ENCODE measurements around the gene ARHGAP45. TPM values are rescaled to one million over a fixed set of nuclear protein-coding genes. Genes with fewer than 3 reads are reported as not detected.
A peak's percentile ranks its signal among the peaks of the same experiment; 100 is the strongest.

Gene ARHGAP45
- total and polyA plus RNA-seq, 5 donors: 5.9 to 10.4 (median 8.5) TPM

DNA sequence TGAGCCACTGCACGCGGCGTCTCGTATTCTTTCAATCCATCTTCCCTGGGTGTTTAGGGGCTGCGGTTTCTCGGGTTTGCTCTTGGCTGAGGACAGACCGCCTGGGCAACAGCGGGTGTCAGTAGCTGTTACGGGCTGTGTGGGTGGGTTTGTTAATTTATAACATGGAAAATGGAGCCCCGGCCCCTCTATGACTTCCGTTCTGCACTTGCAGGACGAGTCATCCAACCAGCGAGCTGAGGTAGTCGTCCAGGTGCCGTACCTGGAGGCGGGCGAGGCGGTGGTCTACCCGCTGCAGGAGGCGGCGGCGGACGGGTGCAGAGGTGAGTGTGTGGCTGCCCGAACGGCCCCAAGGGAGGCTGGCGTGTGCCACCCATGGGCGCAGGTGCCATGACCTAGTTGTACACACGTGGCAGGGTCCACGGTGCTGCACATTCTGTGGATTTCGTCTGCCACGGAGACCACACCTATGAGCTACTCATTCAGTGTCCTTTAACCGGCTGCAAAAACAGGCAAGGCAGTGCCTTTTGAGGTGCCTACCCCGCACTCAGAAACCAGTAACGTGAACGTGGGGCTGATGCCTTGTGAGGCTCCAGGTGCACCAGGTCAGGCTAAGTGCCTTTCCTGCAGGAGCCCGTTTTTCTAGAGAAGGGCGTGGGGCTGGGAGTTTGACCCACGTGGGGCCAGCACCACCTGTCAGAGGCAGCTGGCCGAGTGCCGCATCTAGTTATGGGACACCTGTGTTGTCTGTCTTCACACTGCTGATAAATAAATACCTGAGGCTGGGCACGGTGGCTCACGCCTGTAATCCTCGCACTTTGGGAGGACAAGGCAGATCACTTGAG lies 17.3 kb downstream of the ARHGAP45 start:
- no peak overlapping the region for H3K4me3 ChIP-seq (ENCODE audit: low read length)
- no peak for ATAC-seq
- no peak for DNase-seq
- no peak overlapping the region for H3K27ac ChIP-seq (ENCODE audit: low read length)
- H3K9me3 ChIP-seq (ENCODE audit: control insufficient read depth, low read length): no peaks in the 10 kb centered on the region
- intact Hi-C loops (cut with DNase I): no loop called here
- WGBS: 88% methylated on average over 43 of the region's 43 CpGs
- no peaks in the 10 kb centered on the region for H3K27me3 ChIP-seq (ENCODE audit: control insufficient read depth, insufficient read depth)
- H3K4me1 ChIP-seq (ENCODE audit: control insufficient read depth, insufficient read depth, low read length): no peaks in the 10 kb centered on the region

DNA sequence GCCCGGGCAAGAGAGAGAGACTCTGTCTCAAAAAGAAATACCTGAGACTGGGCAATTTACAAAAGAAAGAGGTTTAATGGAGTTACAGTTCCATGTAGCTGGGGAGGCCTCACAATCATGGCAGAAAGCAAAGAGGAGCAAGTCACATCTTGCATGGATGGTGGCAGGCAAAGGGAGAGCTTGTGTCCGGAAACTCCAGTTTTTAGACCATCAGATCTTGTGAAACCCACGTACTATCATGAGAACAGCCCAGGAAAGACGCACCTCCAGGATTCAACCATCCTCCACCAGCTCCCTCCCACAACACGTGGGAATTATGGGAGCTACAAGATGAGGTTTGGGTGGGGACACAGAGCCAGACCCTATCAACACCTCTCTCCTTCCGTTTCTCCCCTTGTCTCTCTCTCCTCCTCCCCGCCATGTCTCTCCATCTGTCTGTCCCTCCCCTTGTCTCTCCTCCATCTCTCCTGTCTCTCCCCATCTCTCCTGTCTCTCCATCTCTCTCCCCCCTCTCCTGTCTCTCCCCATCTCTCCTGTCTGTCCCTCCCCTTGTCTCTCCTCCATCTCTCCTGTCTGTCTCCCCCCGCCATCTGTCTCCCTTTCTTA lies 18.2 kb downstream of the ARHGAP45 start:
- ATAC-seq (no peak), DNase-seq (no peak)
- no peaks in the 10 kb centered on the region for H3K9me3 ChIP-seq (ENCODE audit: control insufficient read depth, low read length)
- H3K4me1 ChIP-seq (ENCODE audit: control insufficient read depth, insufficient read depth, low read length): no peaks in the 10 kb centered on the region
- no peak overlapping the region for H3K27ac ChIP-seq (ENCODE audit: low read length)
- H3K4me3 ChIP-seq (ENCODE audit: low read length): no peak overlapping the region
- intact Hi-C loops (cut with DNase I): no loop called here
- WGBS: 64% methylated on average over 8 of the region's 8 CpGs
- no peaks in the 10 kb centered on the region for H3K27me3 ChIP-seq (ENCODE audit: control insufficient read depth, insufficient read depth)

DNA sequence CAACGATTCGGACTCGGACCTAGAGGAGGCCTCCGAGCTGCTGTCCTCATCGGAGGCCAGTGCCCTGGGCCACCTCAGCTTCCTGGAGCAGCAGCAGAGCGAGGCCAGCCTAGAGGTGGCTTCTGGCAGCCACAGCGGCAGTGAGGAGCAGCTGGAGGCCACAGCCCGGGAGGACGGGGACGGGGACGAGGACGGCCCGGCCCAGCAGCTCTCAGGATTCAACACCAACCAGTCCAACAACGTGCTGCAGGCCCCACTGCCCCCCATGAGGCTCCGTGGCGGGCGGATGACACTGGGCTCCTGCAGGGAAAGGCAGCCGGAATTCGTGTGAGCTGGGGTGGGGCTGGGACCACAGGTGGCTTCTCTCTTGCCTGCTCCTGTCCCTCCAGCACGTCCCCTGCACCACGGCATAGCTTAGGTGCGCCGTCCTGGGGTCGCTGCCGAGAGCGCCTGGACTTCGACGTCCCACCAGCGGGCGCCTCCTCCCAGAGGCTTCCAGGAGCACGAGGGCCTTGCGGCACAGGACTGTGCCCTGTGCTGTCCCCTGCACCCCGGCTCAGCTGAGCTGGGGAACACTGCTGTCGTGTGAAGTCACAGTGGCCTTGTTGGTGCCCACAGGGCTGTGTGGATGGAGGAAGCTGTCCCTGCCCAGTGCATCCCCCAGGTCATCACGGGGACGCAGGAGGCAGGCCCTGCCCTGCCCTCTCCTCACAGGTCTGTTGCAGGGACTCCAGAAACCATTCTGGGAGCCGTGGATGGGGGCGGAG lies 18.9 kb downstream of the ARHGAP45 start:
- H3K4me1 ChIP-seq (ENCODE audit: control insufficient read depth, insufficient read depth, low read length): no peaks in the 10 kb centered on the region

DNA sequence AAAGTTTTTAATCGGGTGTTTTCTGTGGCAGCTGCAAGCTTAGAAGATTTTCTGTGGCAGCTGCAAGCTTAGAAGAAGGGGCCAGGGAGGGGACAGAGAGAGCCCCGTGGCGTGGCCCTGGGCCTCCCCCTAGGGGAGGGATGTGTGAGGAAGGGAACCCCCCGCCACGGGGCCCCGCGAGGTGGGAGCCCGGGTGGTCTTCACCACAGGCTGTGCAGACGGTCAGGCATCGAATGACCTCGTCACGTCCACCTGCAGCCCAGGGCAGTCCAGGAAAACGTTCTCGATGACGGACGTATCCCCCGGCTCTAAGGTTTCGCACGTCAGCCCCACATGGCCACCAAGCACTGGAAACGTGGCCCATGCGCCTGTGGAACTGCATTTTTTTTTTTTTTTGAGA lies 19.6 kb downstream of the ARHGAP45 start:
- Histone ChIP-seq H3K4me3 (ENCODE audit: low read length) (no peak overlapping the region), H3K9me3 (ENCODE audit: control insufficient read depth, low read length) (no peaks in the 10 kb centered on the region), H3K4me1 (ENCODE audit: control insufficient read depth, insufficient read depth, low read length) (no peaks in the 10 kb centered on the region), H3K27ac (ENCODE audit: low read length) (no peak overlapping the region), H3K27me3 (ENCODE audit: control insufficient read depth, insufficient read depth) (no peaks in the 10 kb centered on the region)
- no peak for ATAC-seq
- WGBS: 74% methylated on average over 21 of the region's 21 CpGs
- intact Hi-C loops (cut with DNase I): no loop called here
- DNase-seq: peak in 1 of 3 donors; percentile 41

More for the DNA sequence above, 18.9 kb downstream of the ARHGAP45 start:
- ATAC-seq (no peak), DNase-seq (peak in 2 of 3 donors; percentile 58 to 63)
- Histone ChIP-seq H3K9me3 (ENCODE audit: control insufficient read depth, low read length) (no peaks in the 10 kb centered on the region), H3K4me3 (ENCODE audit: low read length) (no peak overlapping the region), H3K27ac (ENCODE audit: low read length) (no peak overlapping the region), H3K27me3 (ENCODE audit: control insufficient read depth, insufficient read depth) (no peaks in the 10 kb centered on the region)
- 69% methylated on average over 38 of the region's 38 CpGs for WGBS
- intact Hi-C loops (cut with DNase I): no loop called here

DNA sequence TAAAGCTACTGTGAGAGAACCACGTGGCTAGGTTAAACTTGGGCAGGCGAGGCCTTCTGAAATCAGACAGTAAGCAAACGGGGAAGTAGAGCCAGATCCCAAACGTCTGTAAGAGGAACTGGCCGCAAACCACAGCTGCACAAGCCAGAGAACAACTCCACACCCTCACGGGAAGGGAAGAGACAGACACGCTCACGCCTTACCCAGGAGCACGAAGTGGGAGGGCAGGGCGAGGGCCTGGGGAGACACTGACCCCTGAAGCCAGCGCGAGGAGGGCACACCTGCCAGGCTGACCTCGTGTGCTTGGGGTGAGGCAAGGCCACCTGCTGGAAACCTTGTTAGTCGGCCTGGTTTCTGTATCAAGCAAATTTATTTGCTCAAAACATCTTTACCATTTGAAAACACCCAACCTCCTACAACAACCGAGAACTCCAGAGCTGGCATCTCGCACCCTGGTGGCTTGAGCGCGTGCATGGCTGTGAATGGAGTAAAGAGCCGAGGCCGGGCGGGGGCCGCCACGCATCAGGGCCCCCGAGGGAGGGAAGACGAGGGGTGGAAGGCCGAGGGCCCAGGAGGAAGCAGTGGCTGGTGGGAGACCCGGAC lies 20.9 kb downstream of the ARHGAP45 start:
- no peaks in the 10 kb centered on the region for H3K4me1 ChIP-seq (ENCODE audit: control insufficient read depth, insufficient read depth, low read length)
- intact Hi-C loops (cut with DNase I): no loop called here
- ATAC-seq (peak; percentile 38 to 43), DNase-seq (peak; percentile 58 to 83 (median 78))
- H3K27ac ChIP-seq (ENCODE audit: low read length): no peak overlapping the region
- WGBS: 62% methylated on average over 27 of the region's 27 CpGs
- H3K9me3 ChIP-seq (ENCODE audit: control insufficient read depth, low read length): no peaks in the 10 kb centered on the region
- no peaks in the 10 kb centered on the region for H3K27me3 ChIP-seq (ENCODE audit: control insufficient read depth, insufficient read depth)
- no peak overlapping the region for H3K4me3 ChIP-seq (ENCODE audit: low read length)

DNA sequence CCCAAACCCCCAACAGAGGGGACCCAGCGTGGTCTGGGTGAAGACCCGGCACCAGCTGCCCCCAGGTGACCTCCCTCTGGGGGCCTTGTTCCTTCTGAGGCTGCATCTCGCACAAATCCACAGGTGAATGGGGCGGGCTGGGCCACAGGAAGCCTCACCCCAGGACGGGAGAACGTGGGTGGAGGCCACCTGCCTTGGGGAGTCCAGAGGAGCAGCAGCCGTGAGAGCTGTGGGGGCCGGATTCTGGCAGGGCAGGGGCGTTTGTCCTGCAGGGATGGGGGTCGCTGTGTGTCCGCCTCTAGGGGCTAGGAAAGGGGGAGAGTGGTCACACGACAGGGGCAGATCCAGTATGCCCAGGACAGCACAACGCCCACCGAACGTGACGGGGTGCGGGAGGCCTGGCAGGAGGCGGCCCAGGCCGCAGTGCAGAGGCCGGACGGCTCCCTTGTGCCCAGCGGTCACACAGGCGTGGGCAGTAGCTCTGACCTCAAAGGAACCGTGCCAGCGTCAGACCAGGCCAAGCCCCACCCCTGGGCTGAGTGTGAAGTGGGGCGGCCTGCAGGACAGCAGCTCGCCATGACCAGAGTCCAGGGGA lies 21.5 kb downstream of the ARHGAP45 start:
- no peak overlapping the region for H3K4me3 ChIP-seq (ENCODE audit: low read length)
- ATAC-seq: peak; percentile 10 to 30
- 86% methylated on average over 27 of the region's 27 CpGs for WGBS

DNA sequence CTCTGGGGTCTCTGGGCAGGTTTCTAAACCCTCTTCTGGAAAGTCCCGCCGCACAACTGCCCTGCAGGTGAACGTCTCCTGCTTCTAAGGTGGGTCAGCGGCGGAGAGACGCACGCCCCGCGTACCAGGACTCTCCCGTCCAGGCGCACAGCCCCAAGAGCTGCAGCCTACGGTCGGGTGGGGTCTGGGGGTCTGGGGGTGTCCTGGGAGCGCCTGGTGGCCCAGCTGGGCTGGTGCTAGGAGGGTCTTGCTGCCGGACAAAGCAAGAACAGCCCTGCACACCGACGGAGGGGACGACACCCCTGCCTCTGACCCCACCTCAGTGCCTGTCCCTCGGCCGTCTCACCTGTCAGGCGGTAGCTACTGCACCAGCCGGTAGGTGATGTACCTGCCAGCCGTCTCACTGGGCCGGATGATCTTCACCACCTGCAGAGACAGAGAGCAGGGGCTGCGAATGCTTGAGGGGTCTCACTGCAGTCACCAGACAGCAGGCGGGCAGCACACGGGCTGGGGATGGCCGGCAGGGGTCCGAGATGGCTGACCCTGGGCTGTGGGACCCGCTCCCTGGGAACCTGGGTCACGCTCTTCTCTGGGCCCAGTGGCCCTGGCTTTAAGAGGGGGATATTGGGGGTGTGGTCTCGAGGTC lies 22.3 kb downstream of the ARHGAP45 start:
- 93% methylated on average over 32 of the region's 32 CpGs for WGBS
- ATAC-seq: no peak
- no peak overlapping the region for H3K27ac ChIP-seq (ENCODE audit: low read length)
- DNase-seq: peak in 2 of 3 donors; percentile 53 to 68
- intact Hi-C loops (cut with DNase I): no loop called here
- H3K27me3 ChIP-seq (ENCODE audit: control insufficient read depth, insufficient read depth): no peaks in the 10 kb centered on the region
- H3K4me1 ChIP-seq (ENCODE audit: control insufficient read depth, insufficient read depth, low read length): peaks cover 4% of the 10 kb centered on the region
- H3K4me3 ChIP-seq (ENCODE audit: low read length): no peak overlapping the region
- H3K9me3 ChIP-seq (ENCODE audit: control insufficient read depth, low read length): no peaks in the 10 kb centered on the region

More for the DNA sequence above, 21.5 kb downstream of the ARHGAP45 start:
- no peaks in the 10 kb centered on the region for H3K4me1 ChIP-seq (ENCODE audit: control insufficient read depth, insufficient read depth, low read length)
- no peaks in the 10 kb centered on the region for H3K9me3 ChIP-seq (ENCODE audit: control insufficient read depth, low read length)
- peak in 2 of 3 donors; percentile 75 to 76 for DNase-seq
- no peak overlapping the region for H3K27ac ChIP-seq (ENCODE audit: low read length)
- no peaks in the 10 kb centered on the region for H3K27me3 ChIP-seq (ENCODE audit: control insufficient read depth, insufficient read depth)
- intact Hi-C loops (cut with DNase I): no loop called here

DNA sequence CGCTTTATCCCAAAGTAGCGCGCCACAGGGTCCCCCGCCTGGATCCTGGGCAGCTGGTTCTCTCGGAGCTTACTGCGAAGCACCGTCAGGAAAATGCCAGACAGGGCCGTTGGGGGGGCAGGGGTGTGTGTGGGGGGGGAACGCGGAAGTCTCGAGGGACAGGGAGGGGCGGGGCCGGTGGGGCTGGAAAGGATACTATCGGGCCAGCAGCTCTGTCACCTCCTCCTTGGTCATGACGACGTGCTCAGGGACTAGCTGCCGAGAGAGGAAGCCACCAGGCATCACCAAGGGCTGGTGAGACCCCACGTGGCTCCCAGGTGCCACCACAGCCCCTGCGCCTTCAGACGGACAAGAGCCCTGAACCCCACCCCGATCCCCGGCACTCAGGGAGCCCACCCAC lies 22.9 kb downstream of the ARHGAP45 start:
- intact Hi-C loops (cut with DNase I): loop anchor here in 1 of 4 donors (10.0 kb wide), 1 partner anchor 45 kb away; the partner anchor contains the start of gene ABCA7
- Histone ChIP-seq H3K27ac (ENCODE audit: low read length) (no peak overlapping the region), H3K9me3 (ENCODE audit: control insufficient read depth, low read length) (no peaks in the 10 kb centered on the region), H3K4me3 (ENCODE audit: low read length) (no peak overlapping the region), H3K27me3 (ENCODE audit: control insufficient read depth, insufficient read depth) (no peaks in the 10 kb centered on the region), H3K4me1 (ENCODE audit: control insufficient read depth, insufficient read depth, low read length) (peaks cover 4% of the 10 kb centered on the region)
- ATAC-seq (no peak), DNase-seq (peak in 1 of 3 donors; percentile 55)
- WGBS: 75% methylated on average over 22 of the region's 22 CpGs

DNA sequence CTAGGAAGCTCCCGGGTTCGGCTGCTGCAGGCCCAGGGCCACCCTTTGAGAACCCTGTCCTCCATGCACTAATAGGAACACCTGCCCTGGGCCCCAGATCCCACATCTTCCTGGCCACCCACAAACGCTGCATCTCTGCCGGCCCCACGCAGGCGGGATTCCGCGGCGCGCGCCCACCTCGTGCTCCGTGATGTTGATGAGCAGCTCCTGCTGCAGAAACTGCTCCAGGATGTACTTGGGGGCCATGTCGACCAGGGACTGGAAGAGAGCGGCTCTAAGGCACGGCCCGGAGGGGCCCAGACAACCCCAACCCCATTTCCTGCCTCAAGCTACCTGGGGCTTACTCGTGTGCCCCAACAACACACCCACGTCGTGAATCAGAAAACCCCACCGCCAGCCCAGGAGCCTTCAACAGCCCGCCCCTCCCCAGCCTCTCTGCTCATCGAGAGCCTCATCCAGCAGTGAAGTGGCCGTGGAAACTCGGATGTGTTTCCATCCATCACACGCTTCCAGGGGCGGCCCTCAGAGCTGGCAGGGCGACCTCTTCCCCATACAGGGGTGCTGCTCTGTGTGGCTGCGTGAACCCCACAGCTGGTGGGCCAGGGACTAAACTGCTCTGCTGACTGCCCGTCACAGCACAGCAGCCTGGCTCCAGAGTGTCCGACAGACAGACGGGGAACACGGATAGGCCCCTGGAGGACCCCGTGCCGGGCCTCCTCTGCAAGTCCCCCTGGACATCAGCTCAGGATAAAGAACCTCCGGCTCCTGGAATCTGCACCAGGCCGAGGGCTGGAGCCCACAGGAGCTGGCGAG lies 24.0 kb downstream of the ARHGAP45 start:
- Histone ChIP-seq H3K27ac (ENCODE audit: low read length) (no peak overlapping the region), H3K9me3 (ENCODE audit: control insufficient read depth, low read length) (no peaks in the 10 kb centered on the region), H3K4me3 (ENCODE audit: low read length) (no peak overlapping the region), H3K4me1 (ENCODE audit: control insufficient read depth, insufficient read depth, low read length) (peaks cover 4% of the 10 kb centered on the region), H3K27me3 (ENCODE audit: control insufficient read depth, insufficient read depth) (no peaks in the 10 kb centered on the region)
- 91% methylated on average over 38 of the region's 38 CpGs for WGBS
- intact Hi-C loops (cut with DNase I): loop anchor here in 1 of 4 donors (10.0 kb wide), 1 partner anchor 46 kb away; the partner anchor contains the start of gene ABCA7
- ATAC-seq: no peak
- no peak for DNase-seq

Data from right cardiac atrium (tissue), 5 donors.